ENCODE measurements around the gene IL6ST. TPM values are rescaled to one million over a fixed set of nuclear protein-coding genes. Genes with fewer than 3 reads are reported as not detected.
"Not testable (repeated sequence)": the region's sequence is repeated elsewhere in the genome, so short reads cannot be mapped to it uniquely, and the experiment has no call there.

The IL6ST gene
- total and polyA plus RNA-seq, 8 donors: 166 to 464 (median 222) TPM

GRCh38 chr5:55960779-55961178 lies 34.0 kb downstream of the IL6ST start:
- no peak overlapping the region for H3K27ac ChIP-seq
- peaks cover 0 to 75% of the 10 kb centered on the region in 2 donors for H3K36me3 ChIP-seq
- ATAC-seq: peak; percentile 91
- H3K4me1 ChIP-seq: peaks cover 0 to 6% of the 10 kb centered on the region in 2 donors
- intact Hi-C loops (cut with DNase I): no loop called here
- no peak overlapping the region for H3K4me3 ChIP-seq
- H3K9me3 ChIP-seq: no peaks in the 10 kb centered on the region
- no peaks in the 10 kb centered on the region for H3K27me3 ChIP-seq
- peak in 2 of 4 donors; percentile 8 to 36 for DNase-seq
- TF ChIP-seq CTCF (IDR thresholded peaks at IDR 0.05): no peak

GRCh38 chr5:55959208-55959607 lies 35.6 kb downstream of the IL6ST start:
- ATAC-seq (no peak), DNase-seq (no peak)
- TF ChIP-seq CTCF (IDR thresholded peaks at IDR 0.05): no peak
- peaks cover 0 to 91% of the 10 kb centered on the region in 2 donors for H3K36me3 ChIP-seq
- H3K27me3 ChIP-seq: no peaks in the 10 kb centered on the region
- intact Hi-C loops (cut with DNase I): no loop called here
- no peaks in the 10 kb centered on the region for H3K4me1 ChIP-seq
- H3K27ac ChIP-seq: no peak overlapping the region
- H3K4me3 ChIP-seq: no peak overlapping the region
- no peaks in the 10 kb centered on the region for H3K9me3 ChIP-seq

- H3K36me3 ChIP-seq: peaks cover 0 to 88% of the 10 kb centered on the region in 2 donors
- not testable (repeated sequence) for DNase-seq
- peak; percentile 17 for ATAC-seq
Measured at GRCh38 chr5:55941154-55941553, 53.6 kb downstream of the IL6ST start.

GRCh38 chr5:55937598-55937997 lies 57.2 kb downstream of the IL6ST start:
- H3K27me3 ChIP-seq, ATAC-seq, H3K9me3 ChIP-seq, DNase-seq, H3K4me3 ChIP-seq: not testable (repeated sequence)
- intact Hi-C loops (cut with DNase I): loop anchor here in 1 of 2 donors (10.0 kb wide), 1 partner anchor 267 kb away; no protein-coding TSS in a partner anchor
- Histone ChIP-seq H3K4me1 (peaks cover 8 to 10% of the 10 kb centered on the region in 2 donors), H3K27ac (peak overlapping the region in 1 of 2 donors; percentile 18), H3K36me3 (peaks cover 0 to 54% of the 10 kb centered on the region in 2 donors)

More at GRCh38 chr5:55941154-55941553, 53.6 kb downstream of the IL6ST start:
- H3K27ac ChIP-seq; intact Hi-C loops (cut with DNase I); H3K27me3 ChIP-seq; H3K4me1 ChIP-seq; H3K4me3 ChIP-seq; H3K9me3 ChIP-seq: not testable (repeated sequence)

GRCh38 chr5:55936100-55936693 lies 58.6 kb downstream of the IL6ST start:
- Histone ChIP-seq H3K9me3 (no peaks in the 10 kb centered on the region), H3K4me3 (no peak overlapping the region), H3K27ac (no peak overlapping the region), H3K4me1 (peaks cover 8 to 10% of the 10 kb centered on the region in 2 donors), H3K27me3 (no peaks in the 10 kb centered on the region), H3K36me3 (peaks cover 0 to 40% of the 10 kb centered on the region in 2 donors)
- ATAC-seq (peak; percentile 66), DNase-seq (peak; percentile 67 to 87 (median 81))
- intact Hi-C loops (cut with DNase I): loop anchor here in 1 of 2 donors (10.0 kb wide), 1 partner anchor 269 kb away; no protein-coding TSS in a partner anchor
- peak; percentile 85 to 86 for TF ChIP-seq CTCF (IDR thresholded peaks at IDR 0.05)

GRCh38 chr5:55935371-55935770 lies 59.4 kb downstream of the IL6ST start:
- peaks cover 0 to 32% of the 10 kb centered on the region in 2 donors for H3K36me3 ChIP-seq
- ATAC-seq: no peak

More at GRCh38 chr5:55935371-55935770, 59.4 kb downstream of the IL6ST start:
- peaks cover 8 to 10% of the 10 kb centered on the region in 2 donors for H3K4me1 ChIP-seq
- H3K27me3 ChIP-seq: no peaks in the 10 kb centered on the region
- no peak for DNase-seq
- H3K27ac ChIP-seq: peak overlapping the region; percentile 23 to 69
- no peaks in the 10 kb centered on the region for H3K9me3 ChIP-seq
- intact Hi-C loops (cut with DNase I): loop anchor here in 1 of 2 donors (10.0 kb wide), 1 partner anchor 269 kb away; no protein-coding TSS in a partner anchor
- no peak for TF ChIP-seq CTCF (IDR thresholded peaks at IDR 0.05)
- no peak overlapping the region for H3K4me3 ChIP-seq

All from left lung (tissue), 10 donors.